ENCODE measurements around the gene TMEM170B.

The TMEM170B gene

GRCh38 chr6:11605507-11605905 is 68.0 kb downstream of the TMEM170B start:
- TF ChIP-seq CSRNP3 (CRISPR knock-in tag; IDR thresholded peaks at IDR 0.05) (no peak), BACH2 (CRISPR knock-in tag; IDR thresholded peaks at IDR 0.05; ENCODE audit: borderline replicate concordance) (no peak), ZFP3 (CRISPR knock-in tag; IDR thresholded peaks at IDR 0.05) (no peak), PPARA (CRISPR knock-in tag; IDR thresholded peaks at IDR 0.05; ENCODE audit: borderline replicate concordance) (no peak), ZNF70 (CRISPR knock-in tag; IDR thresholded peaks at IDR 0.05) (no peak), ZNF8 (CRISPR knock-in tag; IDR thresholded peaks at IDR 0.05) (no peak), PATZ1 (CRISPR knock-in tag; IDR thresholded peaks at IDR 0.05; ENCODE audit: borderline replicate concordance) (no peak), RARB (CRISPR knock-in tag; IDR thresholded peaks at IDR 0.05) (no peak), TCF4 (CRISPR knock-in tag; IDR thresholded peaks at IDR 0.05; ENCODE audit: borderline replicate concordance) (no peak), ZNF565 (CRISPR knock-in tag; conservative IDR thresholded peaks at IDR 0.05; ENCODE audit: low read depth) (no peak), CSDC2 (CRISPR knock-in tag; IDR thresholded peaks at IDR 0.05) (no peak), TSHZ2 (CRISPR knock-in tag; IDR thresholded peaks at IDR 0.05) (no peak), ZFP30 (CRISPR knock-in tag; IDR thresholded peaks at IDR 0.05) (no peak), OSR1 (CRISPR knock-in tag; IDR thresholded peaks at IDR 0.05) (no peak), CREB5 (CRISPR knock-in tag; IDR thresholded peaks at IDR 0.05; ENCODE audit: low read depth) (no peak)
- ATAC-seq: no peak

GRCh38 chr6:11606332-11606731 is 68.8 kb downstream of the TMEM170B start:
- ATAC-seq: no peak
- TF ChIP-seq BACH2 (CRISPR knock-in tag; IDR thresholded peaks at IDR 0.05; ENCODE audit: borderline replicate concordance) (no peak), TCF4 (CRISPR knock-in tag; IDR thresholded peaks at IDR 0.05; ENCODE audit: borderline replicate concordance) (no peak), ZFP3 (CRISPR knock-in tag; IDR thresholded peaks at IDR 0.05) (no peak)

- no peak for TF ChIP-seq TOX (CRISPR knock-in tag; IDR thresholded peaks at IDR 0.05; ENCODE audit: borderline replicate concordance)
- TF ChIP-seq CSDC2 (CRISPR knock-in tag; IDR thresholded peaks at IDR 0.05): no peak
- TF ChIP-seq BACH2 (CRISPR knock-in tag; IDR thresholded peaks at IDR 0.05; ENCODE audit: borderline replicate concordance): no peak
- no peak for TF ChIP-seq TSHZ2 (CRISPR knock-in tag; IDR thresholded peaks at IDR 0.05)
- no peak for TF ChIP-seq TCF4 (CRISPR knock-in tag; IDR thresholded peaks at IDR 0.05; ENCODE audit: borderline replicate concordance)
- ATAC-seq: no peak
Measured at GRCh38 chr6:11607383-11607782, 69.8 kb downstream of the TMEM170B start.
